PFSK-1 (cell line): ENCODE results near the gene HAO2.

Source experiments
- POLR2AphosphoS5 ChIP-seq: IDR thresholded peaks from 2 replicates; pipeline ENCODE4 v1.6.1; 2012; ENCODE audit warnings: low read depth, mild to moderate bottlenecking, control low read depth, low read length, moderate library complexity
- SIN3A ChIP-seq: IDR thresholded peaks from 2 replicates; pipeline ENCODE4 v1.6.1; 2012; ENCODE audit warnings: mild to moderate bottlenecking, low read length, moderate library complexity, borderline replicate concordance; ENCODE audit not compliant: insufficient read depth
- TAF1 ChIP-seq: IDR thresholded peaks from 2 replicates; pipeline ENCODE4 v1.6.1; 2012; ENCODE audit warnings: low read length, control low read depth, borderline replicate concordance; ENCODE audit not compliant: insufficient read depth

DNA sequence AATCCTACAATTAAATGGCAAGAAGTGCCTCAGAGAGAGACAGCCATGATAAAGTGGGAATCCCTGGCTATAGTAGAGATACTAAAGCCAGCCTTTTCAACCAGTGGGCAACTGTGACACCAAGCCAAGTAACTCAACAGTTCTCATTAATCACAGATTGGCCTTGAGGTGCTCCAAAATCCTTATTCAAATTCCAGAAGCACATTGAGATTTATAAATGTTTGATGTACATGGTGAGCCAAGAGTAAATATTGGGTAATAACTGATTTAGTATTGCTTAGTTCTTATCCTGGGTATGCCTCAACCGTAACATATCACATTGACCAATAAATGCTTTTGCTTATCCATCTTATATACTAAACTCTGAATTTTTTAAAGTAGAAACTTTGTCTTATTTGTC lies 17.1 kb downstream of the HAO2 start:
- TF ChIP-seq SIN3A (no peak), POLR2AphosphoS5 (no peak), TAF1 (no peak)
